Neutrophil (primary cell): ENCODE measurements around the gene ACVR2B.

Experiments used
- H3K27ac ChIP-seq: fragments of 200-600 bp; sonication (generic); 2 replicates; pipeline ENCODE4 v1.5.1; 2016; ENCODE audit warnings: mild to moderate bottlenecking, moderate library complexity
- H3K27me3 ChIP-seq: fragments of 200-600 bp; sonication (generic); 2 replicates; pipeline ENCODE4 v1.6.0; 2016; ENCODE audit warnings: mild to moderate bottlenecking
- H3K36me3 ChIP-seq: fragments of 200-600 bp; sonication (generic); 2 replicates; pipeline ENCODE4 v1.5.1; 2017
- H3K4me1 ChIP-seq, 2 experiments: fragments of 200-600 bp in 1 of 2; sonication (generic) in 1 of 2; 1 replicate in 1 of 2; 2 replicates in 1 of 2; pipeline versions ENCODE4 v1.5.1 to v1.6.1; 2013 to 2016; ENCODE audit warnings: low read depth in 1 of 2, low read length in 1 of 2, mild to moderate bottlenecking in 1 of 2, moderate library complexity in 1 of 2; ENCODE audit not compliant: control insufficient read depth in 1 of 2, insufficient read depth in 1 of 2
- H3K4me3 ChIP-seq, 2 experiments: fragments of 200-600 bp in 1 of 2; sonication (generic) in 1 of 2; 1 replicate in 1 of 2; 2 replicates in 1 of 2; pipeline ENCODE4 v1.5.1; 2013 to 2016; ENCODE audit warnings: low read depth in 1 of 2, low read length in 1 of 2, mild to moderate bottlenecking in 1 of 2, moderate library complexity in 1 of 2
- H3K9me3 ChIP-seq: fragments of 200-600 bp; sonication (generic); 2 replicates; pipeline ENCODE4 v1.5.1; 2016
- CTCF ChIP-seq: fragments of 200-600 bp; sonication (generic); IDR thresholded peaks from 2 replicates; pipeline ENCODE4 v1.5.1; 2016; ENCODE audit warnings: antibody characterized with exemption

Gene ACVR2B

DNA sequence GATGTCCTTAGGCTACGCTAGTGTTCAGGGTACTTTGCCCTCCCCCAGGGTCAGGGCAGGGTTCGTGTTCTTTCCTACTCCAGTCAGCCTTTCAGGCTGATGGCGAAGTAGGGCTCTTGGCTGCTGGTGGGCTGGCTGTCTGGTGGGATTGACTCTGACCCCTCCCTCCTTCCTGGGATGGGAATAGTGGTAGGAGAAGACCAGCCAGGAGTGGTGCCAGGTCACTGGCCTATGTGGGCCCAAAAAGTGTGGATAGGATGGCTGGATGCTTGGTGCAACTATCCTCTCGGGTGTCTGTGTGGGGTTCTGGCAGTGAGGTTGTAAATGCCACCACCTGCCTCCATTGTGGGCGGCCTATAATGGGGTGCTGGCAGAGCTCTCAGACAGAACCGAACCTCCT is 22.0 kb downstream of the ACVR2B start:
- H3K4me1 ChIP-seq: no peaks in the 10 kb centered on the region
- H3K27me3 ChIP-seq: no peaks in the 10 kb centered on the region
- H3K27ac ChIP-seq: no peak overlapping the region
- H3K36me3 ChIP-seq: no peaks in the 10 kb centered on the region
- no peak for TF ChIP-seq CTCF
- H3K9me3 ChIP-seq: no peaks in the 10 kb centered on the region
- no peak overlapping the region for H3K4me3 ChIP-seq

GRCh38 chr3:38476157-38476756 is 22.6 kb downstream of the ACVR2B start:
- no peak for TF ChIP-seq CTCF
- Histone ChIP-seq H3K4me3 (no peak overlapping the region), H3K4me1 (no peaks in the 10 kb centered on the region), H3K27ac (no peak overlapping the region), H3K9me3 (no peaks in the 10 kb centered on the region), H3K27me3 (no peaks in the 10 kb centered on the region), H3K36me3 (no peaks in the 10 kb centered on the region)

DNA sequence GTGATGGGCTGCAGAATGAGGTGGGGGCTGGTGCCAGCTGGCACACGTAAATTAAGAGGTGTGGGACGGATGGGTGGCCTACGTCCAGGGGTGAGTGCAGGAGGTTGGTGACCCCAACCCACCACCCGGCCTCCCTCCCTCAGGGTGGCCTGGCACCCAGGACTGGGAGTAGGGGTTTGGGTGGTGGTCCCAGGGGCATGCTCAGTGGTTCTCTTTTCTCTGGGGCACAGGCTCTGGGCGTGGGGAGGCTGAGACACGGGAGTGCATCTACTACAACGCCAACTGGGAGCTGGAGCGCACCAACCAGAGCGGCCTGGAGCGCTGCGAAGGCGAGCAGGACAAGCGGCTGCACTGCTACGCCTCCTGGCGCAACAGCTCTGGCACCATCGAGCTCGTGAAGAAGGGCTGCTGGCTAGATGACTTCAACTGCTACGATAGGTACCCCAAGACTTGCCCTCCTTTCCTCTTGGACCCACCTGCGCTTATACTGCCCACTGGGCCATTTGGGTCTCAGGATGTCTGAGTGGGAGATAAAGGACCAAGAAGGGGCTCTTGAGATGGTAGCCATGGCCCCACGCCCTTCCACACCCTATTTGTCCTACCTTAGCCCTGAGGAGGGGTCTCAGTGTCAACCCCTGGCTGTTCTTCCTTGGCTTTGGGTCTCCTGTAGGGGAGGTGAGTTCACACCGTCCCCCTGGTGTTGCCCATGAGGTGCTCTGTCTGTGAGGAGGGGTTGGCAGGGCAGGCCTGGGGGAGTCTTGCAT is 23.5 kb downstream of the ACVR2B start:
- H3K4me1 ChIP-seq: no peaks in the 10 kb centered on the region
- TF ChIP-seq CTCF: no peak
- no peaks in the 10 kb centered on the region for H3K36me3 ChIP-seq

GRCh38 chr3:38477839-38478450 is 24.3 kb downstream of the ACVR2B start:
- H3K36me3 ChIP-seq: no peaks in the 10 kb centered on the region
- no peak overlapping the region for H3K4me3 ChIP-seq
- no peaks in the 10 kb centered on the region for H3K27me3 ChIP-seq
- no peaks in the 10 kb centered on the region for H3K9me3 ChIP-seq
- no peak for TF ChIP-seq CTCF
- H3K4me1 ChIP-seq: no peaks in the 10 kb centered on the region
- no peak overlapping the region for H3K27ac ChIP-seq

More for the DNA sequence above, 23.5 kb downstream of the ACVR2B start:
- Histone ChIP-seq H3K27me3 (no peaks in the 10 kb centered on the region), H3K9me3 (no peaks in the 10 kb centered on the region), H3K4me3 (no peak overlapping the region), H3K27ac (no peak overlapping the region)

- no peaks in the 10 kb centered on the region for H3K9me3 ChIP-seq
- no peaks in the 10 kb centered on the region for H3K27me3 ChIP-seq
- TF ChIP-seq CTCF: no peak
- H3K36me3 ChIP-seq: no peaks in the 10 kb centered on the region
- H3K4me3 ChIP-seq: no peak overlapping the region
- no peak overlapping the region for H3K27ac ChIP-seq
- peaks cover 5 to 6% of the 10 kb centered on the region in 2 experiments for H3K4me1 ChIP-seq
Measured at GRCh38 chr3:38478901-38479300, 25.2 kb downstream of the ACVR2B start.
